ENCODE measurements around the gene FAM98B.

- no peak for TF ChIP-seq POLR2A (IDR thresholded peaks at IDR 0.05)
- TF ChIP-seq, protein P1, sequence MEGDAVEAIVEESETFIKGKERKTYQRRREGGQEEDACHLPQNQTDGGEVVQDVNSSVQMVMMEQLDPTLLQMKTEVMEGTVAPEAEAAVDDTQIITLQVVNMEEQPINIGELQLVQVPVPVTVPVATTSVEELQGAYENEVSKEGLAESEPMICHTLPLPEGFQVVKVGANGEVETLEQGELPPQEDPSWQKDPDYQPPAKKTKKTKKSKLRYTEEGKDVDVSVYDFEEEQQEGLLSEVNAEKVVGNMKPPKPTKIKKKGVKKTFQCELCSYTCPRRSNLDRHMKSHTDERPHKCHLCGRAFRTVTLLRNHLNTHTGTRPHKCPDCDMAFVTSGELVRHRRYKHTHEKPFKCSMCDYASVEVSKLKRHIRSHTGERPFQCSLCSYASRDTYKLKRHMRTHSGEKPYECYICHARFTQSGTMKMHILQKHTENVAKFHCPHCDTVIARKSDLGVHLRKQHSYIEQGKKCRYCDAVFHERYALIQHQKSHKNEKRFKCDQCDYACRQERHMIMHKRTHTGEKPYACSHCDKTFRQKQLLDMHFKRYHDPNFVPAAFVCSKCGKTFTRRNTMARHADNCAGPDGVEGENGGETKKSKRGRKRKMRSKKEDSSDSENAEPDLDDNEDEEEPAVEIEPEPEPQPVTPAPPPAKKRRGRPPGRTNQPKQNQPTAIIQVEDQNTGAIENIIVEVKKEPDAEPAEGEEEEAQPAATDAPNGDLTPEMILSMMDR (IDR thresholded peaks at IDR 0.05): no peak
Measured at GRCh38 chr15:38441130-38441519, 12.8 kb upstream of the FAM98B start.

All from body of pancreas (tissue), 4 donors.